HepG2 (cell line): ENCODE measurements around the gene SPACA4. TPM values are rescaled to one million over a fixed set of nuclear protein-coding genes. Genes with fewer than 3 reads are reported as not detected.

Experiments
- ATAC-seq: fragments of 200-7000 bp; cut with Tn5 transposase; 3 replicates; pipeline ENCODE4 v1.9.1; 2020; ENCODE audit warnings: mild to moderate bottlenecking, moderate library complexity
- BruUV-seq: library from RNA; stranded (reverse); fragments of 400-500 nt; replicated peaks from 2 replicates; lab custom pipeline; 2021; lab: Mats Ljungman, UMichigan
- CTCF ChIA-PET: fragments of 300-600 bp; formaldehyde crosslinking; extraction: SDS; loops from one replicate; lab custom pipeline; 2021; ENCODE audit warnings: low total read pairs, inconsistent platforms, low intra/inter-chr PET ratio; lab: Yijun Ruan, JAX
- POLR2A ChIA-PET: fragments of 350-600 bp; sonication (Branson Sonifier 250); formaldehyde crosslinking; loops from one replicate; lab custom pipeline; 2020; ENCODE audit warnings: antibody characterized with exemption, inconsistent platforms; lab: Yijun Ruan, JAX
- DNase-seq: peaks from one replicate; pipeline ENCODE4 v3.0.0-alpha.2; 2015; ENCODE audit warnings: low spot score
- FAIRE-seq: peaks from 3 replicates; lab custom pipeline; 2011; peaks lifted over from hg19 to GRCh38; lab: Jason Lieb, UNC
- H2AFZ ChIP-seq: one replicate; pipeline ENCODE4 v1.6.1; 2011; ENCODE audit warnings: low read length, inconsistent platforms
- H3K27ac ChIP-seq: fragments of 300-600 bp; 3 replicates; pipeline ENCODE4 v1.8.0; 2011; ENCODE audit warnings: mixed run types, mild to moderate bottlenecking, mixed read lengths, low read length, inconsistent platforms; ENCODE audit not compliant: insufficient read depth; ENCODE audit errors: extremely low read length
- H3K27me3 ChIP-seq, 2 experiments: fragments of 200-600 bp in 1 of 2; 2 replicates in 1 of 2; 3 replicates in 1 of 2; pipeline versions ENCODE4 v1.6.0 to v1.8.0; 2011; ENCODE audit warnings: low read length in 2 of 2, mild to moderate bottlenecking in 2 of 2, moderate library complexity in 2 of 2, inconsistent platforms in 1 of 2; ENCODE audit not compliant: insufficient read depth in 2 of 2, control insufficient read depth in 1 of 2
- H3K36me3 ChIP-seq, 2 experiments: fragments of 200-600 bp in 1 of 2; replicated peaks in 1 of 2; 2 replicates in 1 of 2; 3 replicates in 1 of 2; pipeline versions ENCODE4 v1.5.1 to v1.8.0; 2011; ENCODE audit warnings: low read length in 2 of 2, inconsistent platforms in 1 of 2; ENCODE audit not compliant: insufficient read depth in 2 of 2, control insufficient read depth in 1 of 2
- H3K4me1 ChIP-seq: 2 replicates; pipeline ENCODE4 v1.5.1; 2012; ENCODE audit warnings: low read length, inconsistent platforms; ENCODE audit not compliant: insufficient read depth
- H3K4me2 ChIP-seq: 2 replicates; pipeline ENCODE4 v1.6.0; 2011; ENCODE audit warnings: low read depth, low read length, inconsistent platforms
- H3K4me3 ChIP-seq, 3 experiments: fragments of 200-600 bp in 1 of 3; sonication (generic), shearing (Covaris generic) in 1 of 3; replicated peaks in 1 of 3; 2 replicates each; pipeline ENCODE4 v1.5.1; 2011 to 2016; ENCODE audit warnings: low read length in 3 of 3, inconsistent platforms in 2 of 3, low read depth in 2 of 3, mild to moderate bottlenecking in 2 of 3, control low read depth in 1 of 3, mixed read lengths in 1 of 3; ENCODE audit not compliant: insufficient read depth in 1 of 3
- H3K79me2 ChIP-seq: one replicate; pipeline ENCODE4 v1.6.1; 2011; ENCODE audit warnings: low read length, inconsistent platforms; ENCODE audit not compliant: insufficient read depth
- H3K9ac ChIP-seq: 2 replicates; pipeline ENCODE4 v1.6.0; 2011; ENCODE audit warnings: mild to moderate bottlenecking, low read depth, low read length, inconsistent platforms; ENCODE audit not compliant: insufficient read depth
- H3K9me3 ChIP-seq: 2 replicates; pipeline ENCODE4 v1.5.1; 2012; ENCODE audit warnings: mild to moderate bottlenecking, low read length
- H4K20me1 ChIP-seq: 2 replicates; pipeline ENCODE4 v1.6.0; 2011; ENCODE audit warnings: inconsistent platforms, mild to moderate bottlenecking, low read length, moderate library complexity; ENCODE audit not compliant: insufficient read depth
- AGO2 ChIP-seq: fragments of 200-400 bp; formaldehyde crosslinking; optimal IDR thresholded peaks from 2 replicates; pipeline ENCODE3; 2017; ENCODE audit warnings: mild to moderate bottlenecking, low read depth, low read length, moderate library complexity
- ELF1 ChIP-seq: sonication (generic); formaldehyde crosslinking; IDR thresholded peaks from 2 replicates; pipeline ENCODE4 v1.4.0; 2020; ENCODE audit warnings: missing genetic modification reagents
- POLR2A ChIP-seq, 2 experiments: IDR thresholded peaks; 2 replicates each; pipeline ENCODE4 v1.6.1; 2011; ENCODE audit warnings: low read depth in 2 of 2, low read length in 2 of 2, mild to moderate bottlenecking in 1 of 2, moderate library complexity in 1 of 2; ENCODE audit not compliant: insufficient read depth in 1 of 2
- RBFOX2 ChIP-seq: fragments of 200-400 bp; formaldehyde crosslinking; IDR thresholded peaks from 2 replicates; pipeline ENCODE4 v1.6.1; 2017; ENCODE audit warnings: low read depth, mild to moderate bottlenecking, low read length
- RFX1 ChIP-seq: fragments of 450-650 bp; IDR thresholded peaks from 2 replicates; pipeline ENCODE4 v1.6.1; 2017
- ZNF160 ChIP-seq: sonication (generic); formaldehyde crosslinking; IDR thresholded peaks from 2 replicates; pipeline ENCODE4 v1.8.0; 2022; ENCODE audit warnings: mild to moderate bottlenecking, inconsistent platforms, missing genetic modification reagents
- ZNF264 ChIP-seq: sonication (generic); formaldehyde crosslinking; IDR thresholded peaks from 2 replicates; pipeline ENCODE4 v1.4.0; 2020; ENCODE audit warnings: missing genetic modification reagents
- WGBS: methylation state at CpG from one replicate; pipeline ENCODE4 v1.1.6; 2017; ENCODE audit warnings: low lambda C conversion rate; 5-methylcytosine and 5-hydroxymethylcytosine counted together
- in situ Hi-C: cut with HindIII; loops from 2 replicates; pipeline ENCODE4 v1.10.0; 2017; ENCODE audit warnings: low pct_unique_long_range_greater_than_20kb; ENCODE audit not compliant: extremely low pct_ligation_motif_present
- intact Hi-C: fragments of 100-400 bp; cut with micrococcal nuclease; formaldehyde crosslinking; loops from one replicate; pipeline ENCODE4 v1.10.0; 2022; ENCODE audit not compliant: unreplicated experiment
- polyA plus RNA-seq, 8 experiments: library from polyadenylated mRNA; depleted of rRNA in 3 of 8; stranded (reverse) in 7 of 8; unstranded in 1 of 8; fragments of >200 nt; fragmentation: Illumina TruSeq in 4 of 8; extraction: Trizol in 4 of 8; gene quantifications; 2 replicates each; pipeline versions ENCODE4 v1.2.1 to v1.2.3, GENCODE V29; 2011 to 2016; ENCODE audit warnings: low read depth in 4 of 8, missing spikeins in 1 of 8, mixed read lengths in 1 of 8; ENCODE audit not compliant: insufficient read depth in 1 of 8
- total RNA-seq, 5 experiments: library from RNA; depleted of rRNA; stranded (reverse); fragments of >200 nt; fragmentation: Illumina TruSeq; extraction: Trizol; gene quantifications; 2 replicates each; pipeline ENCODE4 v1.2.3, GENCODE V29; 2016; ENCODE audit warnings: low read depth in 1 of 5
- TF ChIP-seq, protein P1 (sequence below): IDR thresholded peaks from 2 replicates; pipeline ENCODE4 v1.6.1; 2016; ENCODE audit warnings: missing compliant biosample characterization, missing genetic modification reagents, borderline replicate concordance

Gene SPACA4
- total and polyA plus RNA-seq, 2 of the 13 experiments (the other 11 are each of a cell fraction or from before 2014, with no cell fraction given) = not detected

DNA sequence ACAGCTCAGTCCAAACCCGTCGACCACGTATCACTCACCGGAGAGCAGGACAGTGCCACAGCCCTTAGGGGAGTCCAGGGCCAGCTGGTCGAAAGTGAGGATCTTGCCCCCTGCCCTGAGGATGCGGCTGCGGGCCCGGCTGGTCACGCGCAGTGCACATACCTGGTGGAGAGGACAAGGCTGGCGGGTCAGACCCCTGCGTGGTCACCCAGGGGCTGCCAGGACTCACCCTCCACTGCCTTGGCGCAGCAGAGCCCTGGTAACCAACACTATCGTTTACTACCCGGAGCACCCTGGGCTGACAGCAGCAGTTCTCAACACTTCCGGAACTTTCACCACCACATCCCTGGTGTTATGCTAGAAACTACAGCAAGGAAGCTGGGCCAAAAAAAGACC lies 9.5 kb downstream of the SPACA4 start:
- in situ Hi-C loops = no loop called here
- Histone ChIP-seq H3K27me3 (no peaks in the 10 kb centered on the region; a peak in 1 of 5 replicates), H3K4me1 (peaks cover 44% of the 10 kb centered on the region), H3K4me3 (no peak overlapping the region), H2AFZ (no peak overlapping the region), H3K36me3 (peaks cover 15 to 28% of the 10 kb centered on the region in 2 experiments), H3K9me3 (no peaks in the 10 kb centered on the region), H3K27ac (no peak overlapping the region), H3K79me2 (peaks cover 33% of the 10 kb centered on the region), H4K20me1 (peaks cover 38% of the 10 kb centered on the region), H3K4me2 (no peak overlapping the region)
- BruUV-seq = no TSS peak
- CTCF ChIA-PET = no interaction called here
- DNase-seq = no peak
- no peak for TF ChIP-seq ZNF264 (CRISPR knock-in tag)
- peak in 1 of 2 experiments; percentile 28; a peak in 2 of 4 replicates for TF ChIP-seq POLR2A (IDR thresholded peaks at IDR 0.05; ENCODE audit: insufficient read depth in 1 of 2, low read depth in 2 of 2, low read length in 2 of 2)
- TF ChIP-seq AGO2 = peak; percentile 56
- no peak for TF ChIP-seq ZNF160 (CRISPR knock-in tag)
- TF ChIP-seq, protein P1, sequence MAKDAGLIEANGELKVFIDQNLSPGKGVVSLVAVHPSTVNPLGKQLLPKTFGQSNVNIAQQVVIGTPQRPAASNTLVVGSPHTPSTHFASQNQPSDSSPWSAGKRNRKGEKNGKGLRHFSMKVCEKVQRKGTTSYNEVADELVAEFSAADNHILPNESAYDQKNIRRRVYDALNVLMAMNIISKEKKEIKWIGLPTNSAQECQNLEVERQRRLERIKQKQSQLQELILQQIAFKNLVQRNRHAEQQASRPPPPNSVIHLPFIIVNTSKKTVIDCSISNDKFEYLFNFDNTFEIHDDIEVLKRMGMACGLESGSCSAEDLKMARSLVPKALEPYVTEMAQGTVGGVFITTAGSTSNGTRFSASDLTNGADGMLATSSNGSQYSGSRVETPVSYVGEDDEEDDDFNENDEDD (CRISPR knock-in tag) = no peak
- no peak for TF ChIP-seq RFX1
- TF ChIP-seq RBFOX2 = peak; percentile 79
- TF ChIP-seq ELF1 (CRISPR knock-in tag) = no peak
- TF ChIP-seq, all 625 proteins: peak for 3
- POLR2A ChIA-PET = interaction anchor here (1.2 kb wide), 1 partner anchor 15 kb away, joined by 3 read pairs; no protein-coding TSS in a partner anchor
- no peak overlapping the region for H3K9ac ChIP-seq
- WGBS = 93% methylated on average over 5 of the region's 16 CpGs
- intact Hi-C loops = no loop called here
- ATAC-seq = no peak
- no peak for FAIRE-seq
